Calu3 (cell line): Measurements from ENCODE around the gene NTPCR. TPM values are rescaled to one million over a fixed set of nuclear protein-coding genes. Genes with fewer than 3 reads are reported as not detected.

Source experiments
- BruUV-seq: library from RNA; stranded (reverse); fragments of 400-500 nt; replicated peaks from 2 replicates; lab custom pipeline; 2021; lab: Mats Ljungman, UMichigan
- CTCF ChIA-PET: fragments of 300-600 bp; sonication (Branson Sonifier 250); formaldehyde crosslinking; loops from one replicate; lab custom pipeline; 2022; ENCODE audit warnings: antibody characterized with exemption; lab: Charles Lee
- DNase-seq: peaks from one replicate; pipeline ENCODE4 v3.0.0; 2022
- H3K27ac Mint-ChIP-seq: one replicate; pipeline ENCODE4 v1.8.0; 2022; ENCODE audit warnings: mixed read lengths; ENCODE audit not compliant: unreplicated experiment
- H3K27me3 Mint-ChIP-seq: one replicate; pipeline ENCODE4 v1.8.0; 2022; ENCODE audit warnings: mixed read lengths; ENCODE audit not compliant: unreplicated experiment
- H3K36me3 Mint-ChIP-seq: one replicate; pipeline ENCODE4 v1.8.0; 2022; ENCODE audit warnings: mild to moderate bottlenecking, moderate library complexity, mixed read lengths; ENCODE audit not compliant: insufficient read depth, unreplicated experiment
- H3K4me1 Mint-ChIP-seq: one replicate; pipeline ENCODE4 v1.8.0; 2022; ENCODE audit warnings: mild to moderate bottlenecking, low read depth, mixed read lengths; ENCODE audit not compliant: unreplicated experiment
- H3K4me3 Mint-ChIP-seq: one replicate; pipeline ENCODE4 v1.8.0; 2022; ENCODE audit warnings: mild to moderate bottlenecking, low read depth, moderate library complexity, mixed read lengths; ENCODE audit not compliant: unreplicated experiment
- H3K9me3 Mint-ChIP-seq: one replicate; pipeline ENCODE4 v1.8.0; 2022; ENCODE audit warnings: low read depth, mixed read lengths; ENCODE audit not compliant: unreplicated experiment
- CTCF ChIP-seq: fragments of 200-600 bp; IDR thresholded peaks from one replicate; pipeline ENCODE4 v1.8.0; 2022; ENCODE audit warnings: antibody characterized with exemption; ENCODE audit not compliant: unreplicated experiment
- intact Hi-C: fragments of 100-400 bp; cut with micrococcal nuclease; formaldehyde crosslinking; loops from one replicate; pipeline ENCODE4 v1.10.0; 2022; ENCODE audit not compliant: unreplicated experiment
- total RNA-seq: library from RNA; stranded (reverse); gene quantifications from 2 replicates; pipeline ENCODE4 v1.2.3, GENCODE V29; 2022

Gene NTPCR
- total RNA-seq, 1 experiment from 2014 or later, result 39.2 TPM

DNA sequence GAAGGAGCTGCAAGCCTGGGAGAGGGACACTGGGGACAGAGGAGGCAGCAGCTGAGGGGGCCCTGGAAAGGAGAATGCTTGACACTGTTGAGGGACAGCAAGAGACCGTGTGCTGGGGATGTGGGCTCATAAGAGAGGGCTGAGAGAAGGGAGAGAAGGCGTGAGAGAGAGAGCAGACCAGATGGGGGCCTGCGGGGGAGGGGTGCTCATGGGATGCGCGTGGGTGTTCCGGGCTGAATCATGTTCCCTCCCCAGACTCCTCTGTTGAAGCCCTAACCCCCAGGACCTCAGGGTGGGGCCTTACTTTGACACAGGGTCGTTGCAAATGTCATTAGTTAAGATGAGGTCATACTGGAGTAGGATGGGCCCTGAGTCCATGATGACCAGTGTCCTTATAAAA lies 40.8 kb downstream of the NTPCR start:
- Mint-ChIP-seq H3K27ac (no peak overlapping the region), H3K36me3 (peaks cover 17% of the 10 kb centered on the region), H3K4me1 (no peaks in the 10 kb centered on the region), H3K4me3 (no peak overlapping the region), H3K27me3 (no peaks in the 10 kb centered on the region), H3K9me3 (peaks cover 11% of the 10 kb centered on the region)
- CTCF ChIA-PET, result no interaction called here
- no TSS peak for BruUV-seq
- intact Hi-C loops, result no loop called here
- no peak for TF ChIP-seq CTCF
- no peak for DNase-seq

- no TSS peak for BruUV-seq
- CTCF ChIA-PET, result no interaction called here
- Mint-ChIP-seq H3K4me3 (no peak overlapping the region), H3K9me3 (peaks cover 11% of the 10 kb centered on the region), H3K27ac (no peak overlapping the region), H3K36me3 (peaks cover 26% of the 10 kb centered on the region), H3K4me1 (no peaks in the 10 kb centered on the region), H3K27me3 (no peaks in the 10 kb centered on the region)
- DNase-seq, result no peak
- intact Hi-C loops, result no loop called here
- no peak for TF ChIP-seq CTCF
Measured at GRCh38 chr1:232992227-232992626, 41.8 kb downstream of the NTPCR start.

DNA sequence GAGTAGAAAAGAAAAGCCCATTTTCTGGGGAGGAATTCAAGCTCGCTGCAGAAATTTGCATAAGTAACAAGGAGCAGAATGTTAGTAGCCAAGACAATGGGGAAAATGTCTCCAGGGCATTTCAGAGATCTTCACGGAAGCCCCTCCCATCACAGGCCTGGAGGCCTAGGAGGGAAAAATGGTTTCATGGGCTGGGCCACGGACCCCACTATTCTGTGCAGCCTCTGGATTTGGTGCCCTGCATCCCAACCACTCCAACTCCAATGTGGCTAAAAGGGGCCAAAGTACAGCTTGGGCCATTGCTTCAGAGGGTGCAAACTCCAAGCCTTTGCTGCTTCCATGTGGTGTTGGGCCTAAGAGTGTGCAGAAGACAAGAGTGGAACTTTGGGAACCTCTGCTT lies 43.1 kb downstream of the NTPCR start:
- BruUV-seq, result no TSS peak
- Mint-ChIP-seq H3K4me3 (no peak overlapping the region), H3K4me1 (no peaks in the 10 kb centered on the region), H3K9me3 (peaks cover 11% of the 10 kb centered on the region), H3K27ac (no peak overlapping the region), H3K36me3 (peaks cover 34% of the 10 kb centered on the region), H3K27me3 (no peaks in the 10 kb centered on the region)
- intact Hi-C loops, result no loop called here
- CTCF ChIA-PET, result no interaction called here
- no peak for TF ChIP-seq CTCF
- DNase-seq, result no peak

DNA sequence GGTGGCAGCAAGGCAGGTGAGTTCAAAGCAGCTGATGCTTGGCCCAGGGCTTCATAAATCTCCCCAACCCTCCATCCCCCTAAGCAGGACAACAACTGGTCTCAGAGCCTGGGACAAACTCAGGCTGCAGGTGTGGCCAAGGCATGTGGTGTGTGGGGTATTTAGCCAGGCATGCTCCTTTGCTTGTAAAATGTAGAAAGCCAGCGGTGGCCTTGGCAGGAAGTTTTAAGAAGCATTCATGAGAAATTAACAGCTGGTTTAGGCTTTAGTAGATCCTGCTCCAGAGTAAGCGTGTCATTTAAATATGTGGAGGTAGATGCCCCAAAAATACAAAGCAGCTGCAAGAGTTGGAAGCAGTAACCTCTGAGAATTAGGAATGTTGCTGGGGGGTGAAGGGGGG lies 44.8 kb downstream of the NTPCR start:
- H3K27me3 Mint-ChIP-seq, result no peaks in the 10 kb centered on the region

More for the DNA sequence above, 44.8 kb downstream of the NTPCR start:
- H3K4me3 Mint-ChIP-seq, result no peak overlapping the region
- CTCF ChIA-PET, result no interaction called here
- peaks cover 11% of the 10 kb centered on the region for H3K9me3 Mint-ChIP-seq
- no peak for DNase-seq
- intact Hi-C loops, result no loop called here
- no peak for TF ChIP-seq CTCF
- no TSS peak for BruUV-seq
- H3K36me3 Mint-ChIP-seq, result peaks cover 34% of the 10 kb centered on the region
- H3K4me1 Mint-ChIP-seq, result no peaks in the 10 kb centered on the region
- no peak overlapping the region for H3K27ac Mint-ChIP-seq
